Measurements from ENCODE around the gene GPR22.

Gene GPR22

GRCh38 chr7:107494315-107494751 is 24.5 kb downstream of the GPR22 start:
- TF ChIP-seq CTCF (IDR thresholded peaks at IDR 0.05; ENCODE audit: insufficient read depth, low read depth, low read length, missing control alignments): no peak
- DNase-seq (ENCODE audit: low read depth): no peak
- no peak overlapping the region for H3K4me3 ChIP-seq (ENCODE audit: low read depth, low read length)

- no peak for TF ChIP-seq CTCF (IDR thresholded peaks at IDR 0.05; ENCODE audit: insufficient read depth, low read depth, low read length, missing control alignments)
- H3K4me3 ChIP-seq (ENCODE audit: low read depth, low read length): no peak overlapping the region
- DNase-seq (ENCODE audit: low read depth): no peak
Measured at GRCh38 chr7:107494884-107495283, 25.0 kb downstream of the GPR22 start.

GRCh38 chr7:107495516-107495915 is 25.7 kb downstream of the GPR22 start:
- no peak for DNase-seq (ENCODE audit: low read depth)
- no peak overlapping the region for H3K4me3 ChIP-seq (ENCODE audit: low read depth, low read length)
- no peak for TF ChIP-seq CTCF (IDR thresholded peaks at IDR 0.05; ENCODE audit: insufficient read depth, low read depth, low read length, missing control alignments)

- no peak for TF ChIP-seq CTCF (IDR thresholded peaks at IDR 0.05; ENCODE audit: insufficient read depth, low read depth, low read length, missing control alignments)
- no peak overlapping the region for H3K4me3 ChIP-seq (ENCODE audit: low read depth, low read length)
- no peak for DNase-seq (ENCODE audit: low read depth)
Measured at GRCh38 chr7:107499731-107500130, 29.9 kb downstream of the GPR22 start.

GRCh38 chr7:107501593-107501992 is 31.7 kb downstream of the GPR22 start:
- H3K4me3 ChIP-seq (ENCODE audit: low read depth, low read length): no peak overlapping the region
- peak; percentile 24 for TF ChIP-seq CTCF (IDR thresholded peaks at IDR 0.05; ENCODE audit: insufficient read depth, low read depth, low read length, missing control alignments)
- DNase-seq (ENCODE audit: low read depth): peak; percentile 52

- H3K4me3 ChIP-seq (ENCODE audit: low read depth, low read length): no peak overlapping the region
- no peak for TF ChIP-seq CTCF (IDR thresholded peaks at IDR 0.05; ENCODE audit: insufficient read depth, low read depth, low read length, missing control alignments)
- no peak for DNase-seq (ENCODE audit: low read depth)
Measured at GRCh38 chr7:107502154-107502553, 32.3 kb downstream of the GPR22 start.

GRCh38 chr7:107502797-107503196 is 32.9 kb downstream of the GPR22 start:
- no peak for DNase-seq (ENCODE audit: low read depth)
- TF ChIP-seq CTCF (IDR thresholded peaks at IDR 0.05; ENCODE audit: insufficient read depth, low read depth, low read length, missing control alignments): no peak
- H3K4me3 ChIP-seq (ENCODE audit: low read depth, low read length): no peak overlapping the region

Measured in GM12865 (cell line).